HuH-7 (cell line): ENCODE data around the gene PDCD1LG2.
"Not testable (repeated sequence)": the region's sequence is repeated elsewhere in the genome, so short reads cannot be mapped to it uniquely, and the experiment has no call there.

Experiments
- DNase-seq: peaks from one replicate; pipeline ENCODE4 v3.0.0; 2011; ENCODE audit warnings: low spot score

The PDCD1LG2 gene

DNA sequence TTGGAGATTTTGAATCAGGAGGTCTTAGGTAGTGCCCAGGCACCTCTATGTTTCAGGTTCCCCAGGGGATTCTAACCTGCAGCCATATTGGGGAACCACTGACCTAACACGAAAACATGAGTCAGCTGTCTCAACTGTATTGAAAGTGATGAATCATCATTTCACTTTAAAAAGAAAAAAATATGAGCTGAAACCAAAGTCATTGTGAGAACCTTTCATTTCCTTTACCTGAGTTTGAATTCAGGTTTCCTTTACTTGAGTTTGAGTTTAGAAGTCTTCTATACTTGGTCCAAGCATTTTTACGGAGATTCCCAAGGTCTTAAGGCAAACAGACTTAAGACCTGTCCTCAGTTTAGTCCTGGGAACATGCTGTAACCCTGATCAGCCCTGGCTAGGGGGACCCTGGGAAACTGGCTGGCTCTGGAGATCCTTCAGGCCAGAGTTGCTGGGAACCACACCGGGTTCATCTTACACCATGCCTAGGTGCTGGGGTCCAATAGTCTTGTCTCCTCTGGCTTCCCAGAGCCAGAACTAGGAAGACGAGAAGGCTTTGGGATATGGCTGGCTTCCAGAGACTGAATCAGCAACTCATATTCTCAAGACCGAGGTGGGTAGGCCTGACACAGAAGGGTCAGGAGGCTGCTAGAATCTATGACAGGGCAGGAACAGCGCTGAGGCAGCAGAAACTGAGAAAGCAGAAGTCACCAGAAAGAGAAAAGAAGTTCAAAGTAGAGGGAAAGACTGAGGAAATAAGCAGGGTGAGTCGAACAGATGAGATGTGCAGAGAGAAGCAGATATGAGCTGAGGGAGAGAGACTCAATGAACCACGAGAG, 16.4 kb upstream of the PDCD1LG2 start:
- DNase-seq, result no peak

DNA sequence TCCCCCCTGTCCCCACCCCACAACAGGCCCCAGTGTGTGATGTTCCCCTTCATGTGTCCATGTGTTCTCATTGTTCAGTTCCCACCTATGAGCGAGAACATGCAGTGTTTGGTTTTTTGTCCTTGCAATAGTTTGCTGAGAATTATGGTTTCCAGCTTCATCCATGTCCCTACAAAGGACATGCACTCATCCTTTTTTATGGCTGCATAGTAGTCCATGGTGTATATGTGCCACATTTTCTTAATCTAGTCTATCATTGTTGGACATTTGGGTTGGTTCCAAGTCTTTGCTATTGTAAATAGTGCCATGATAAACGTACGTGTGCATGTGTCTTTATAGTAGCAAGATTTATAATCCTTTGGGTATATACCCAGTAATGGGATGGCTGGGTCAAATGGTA, 15.6 kb upstream of the PDCD1LG2 start:
- DNase-seq, result not testable (repeated sequence)

DNA sequence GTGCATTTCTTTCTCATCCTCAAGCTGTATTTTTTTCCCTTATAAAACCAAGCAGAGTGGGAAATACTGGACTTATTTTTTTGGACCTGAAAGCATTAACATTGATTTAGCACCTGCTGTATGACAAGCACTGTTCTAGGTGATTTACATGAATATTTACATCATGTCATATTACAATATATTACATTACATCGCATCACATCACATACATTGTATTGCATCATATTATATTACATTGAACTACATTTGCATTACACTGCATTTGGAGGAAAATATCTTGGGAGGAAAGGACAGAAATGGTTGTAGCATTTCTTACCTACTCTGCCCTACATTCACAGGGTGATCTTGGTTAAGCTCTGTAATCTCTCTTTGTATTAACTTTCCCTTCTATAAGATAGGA, 11.2 kb upstream of the PDCD1LG2 start:
- DNase-seq, result no peak

DNA sequence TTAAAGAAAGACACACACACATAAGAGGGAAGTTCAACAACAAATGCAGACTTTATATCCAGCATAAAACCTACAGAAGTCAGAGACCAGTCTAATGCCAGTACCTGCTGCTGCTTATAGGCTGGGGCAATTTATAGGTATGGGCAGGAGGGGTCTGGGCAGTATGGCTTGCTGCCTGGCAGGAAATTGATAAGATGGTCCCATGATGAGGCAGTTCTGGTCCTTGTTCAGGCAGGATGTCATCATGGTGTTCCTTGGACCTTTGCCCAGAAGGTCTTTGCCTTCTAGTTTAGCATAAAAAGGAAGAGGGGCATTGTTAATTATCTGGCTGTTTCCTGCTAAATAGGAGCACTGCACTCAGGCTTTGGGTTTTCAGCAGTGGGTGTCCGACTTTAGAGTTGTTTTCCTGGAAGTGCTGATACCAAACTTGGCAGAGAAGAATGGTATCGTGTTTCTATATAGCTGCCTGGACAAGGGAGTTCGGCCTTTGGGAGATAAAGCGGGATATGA, 10.4 kb upstream of the PDCD1LG2 start:
- DNase-seq, result no peak

DNA sequence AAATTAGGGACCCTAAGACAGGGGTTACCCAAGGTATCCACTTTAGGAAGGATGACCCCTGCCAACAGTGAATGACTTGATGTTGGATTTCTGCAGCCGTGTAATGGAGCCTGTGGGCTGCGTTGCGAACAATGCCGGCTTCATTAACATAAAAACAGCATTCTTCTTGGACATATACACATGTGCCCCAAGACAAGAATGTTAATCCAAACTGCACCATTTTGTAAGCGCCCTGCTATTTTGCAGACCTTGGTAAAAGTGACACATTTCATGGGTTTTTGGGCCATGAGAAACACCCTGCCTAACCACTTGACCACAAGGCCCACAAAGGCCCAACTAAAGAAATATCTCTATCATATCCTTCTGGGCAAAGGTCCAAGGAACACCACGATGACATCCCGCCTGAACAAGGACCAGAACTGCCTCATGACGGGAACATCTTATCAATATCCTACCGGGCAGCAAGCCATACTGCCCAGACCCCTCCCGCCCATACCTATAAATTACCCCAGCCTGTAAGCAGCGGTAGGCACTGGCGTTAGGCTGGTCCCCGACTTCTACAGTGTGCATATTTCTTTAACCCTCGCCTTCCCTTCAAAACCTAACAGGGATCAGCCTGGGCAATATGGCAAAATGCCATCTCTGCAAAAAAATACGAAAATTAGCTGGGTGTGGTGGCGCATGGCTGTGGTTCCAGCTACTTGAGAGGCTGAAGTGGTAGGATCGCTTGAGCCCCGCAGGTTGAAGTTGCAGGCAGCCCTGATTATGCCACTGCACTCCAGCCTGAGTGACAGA, 9.7 kb upstream of the PDCD1LG2 start:
- DNase-seq, result no peak

DNA sequence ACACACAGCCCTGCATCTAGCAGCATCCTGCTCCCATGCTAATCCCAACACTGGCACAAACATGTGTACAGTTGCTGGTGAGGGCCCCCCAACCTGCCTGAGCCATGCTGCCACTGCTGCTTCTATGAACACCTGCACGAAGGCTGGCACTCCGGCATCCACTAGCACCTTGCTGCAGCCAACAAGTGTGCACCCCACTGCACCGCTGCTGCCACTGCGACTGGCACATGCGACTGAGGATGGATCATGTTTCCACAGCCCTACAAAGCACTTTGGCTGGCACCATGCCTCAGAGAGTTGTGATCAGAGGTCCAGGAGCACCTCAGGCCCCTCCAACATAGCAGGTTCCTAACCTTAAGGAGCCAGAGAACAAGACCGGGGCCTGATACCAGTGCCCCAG, 7.8 kb upstream of the PDCD1LG2 start:
- no peak for DNase-seq

DNA sequence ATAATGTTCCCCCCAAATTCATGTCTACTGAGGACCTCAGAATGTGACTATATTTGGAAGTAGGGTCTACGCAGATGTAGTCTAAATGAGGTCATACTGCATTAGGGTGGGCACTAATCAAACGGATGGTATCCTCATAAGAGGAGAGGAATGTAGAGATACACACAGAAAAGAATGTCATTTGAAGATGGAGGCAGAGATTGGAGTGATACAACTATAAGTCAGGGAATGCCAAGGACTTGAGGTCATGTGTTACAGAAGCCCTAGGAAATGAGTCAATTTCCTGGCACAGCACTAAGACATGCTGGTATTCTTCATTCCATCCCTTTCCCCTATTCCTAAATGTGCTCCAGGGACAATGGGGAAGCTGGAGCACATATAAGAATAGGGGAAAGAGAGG, 758 bp upstream of the PDCD1LG2 start:
- DNase-seq, result no peak

DNA sequence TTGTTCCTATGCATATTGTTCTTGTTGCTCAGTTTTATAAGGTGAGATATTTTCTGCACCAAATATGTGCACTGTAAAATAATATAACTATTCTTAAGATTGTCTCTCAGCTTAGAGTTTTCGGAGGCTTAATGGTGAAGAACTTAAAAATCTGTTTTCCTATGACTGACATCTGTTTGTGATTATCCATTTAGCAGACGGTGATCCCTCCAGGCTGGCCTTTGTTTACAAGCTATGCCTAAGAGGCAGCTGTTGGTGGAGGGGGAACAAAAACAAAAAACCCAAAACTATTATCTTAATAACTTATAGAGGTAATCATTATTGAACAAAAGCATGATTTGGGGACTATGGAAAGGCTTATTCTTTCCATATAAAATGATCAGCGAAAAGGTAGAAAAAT, 658 bp downstream of the PDCD1LG2 start:
- DNase-seq, result no peak

DNA sequence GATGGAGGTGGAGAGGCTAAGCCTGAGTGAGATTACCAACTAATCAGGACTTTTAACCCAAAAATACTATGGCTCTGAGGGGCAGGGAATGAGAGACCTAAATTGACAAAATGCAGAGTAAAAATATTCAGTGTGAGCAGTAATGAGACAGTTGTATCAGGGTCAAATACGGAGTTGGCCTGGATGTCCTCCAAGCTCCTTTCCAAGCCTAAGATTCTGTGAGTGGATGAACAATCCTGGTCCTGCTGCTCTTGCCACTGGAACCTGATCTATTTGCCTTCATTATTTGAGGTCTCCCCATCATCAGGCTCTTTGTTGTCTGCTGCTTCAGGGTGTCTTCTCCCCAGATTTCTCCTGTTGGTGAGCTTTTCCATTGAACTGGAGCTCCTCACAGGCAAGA, 1.1 kb downstream of the PDCD1LG2 start:
- DNase-seq, result no peak

DNA sequence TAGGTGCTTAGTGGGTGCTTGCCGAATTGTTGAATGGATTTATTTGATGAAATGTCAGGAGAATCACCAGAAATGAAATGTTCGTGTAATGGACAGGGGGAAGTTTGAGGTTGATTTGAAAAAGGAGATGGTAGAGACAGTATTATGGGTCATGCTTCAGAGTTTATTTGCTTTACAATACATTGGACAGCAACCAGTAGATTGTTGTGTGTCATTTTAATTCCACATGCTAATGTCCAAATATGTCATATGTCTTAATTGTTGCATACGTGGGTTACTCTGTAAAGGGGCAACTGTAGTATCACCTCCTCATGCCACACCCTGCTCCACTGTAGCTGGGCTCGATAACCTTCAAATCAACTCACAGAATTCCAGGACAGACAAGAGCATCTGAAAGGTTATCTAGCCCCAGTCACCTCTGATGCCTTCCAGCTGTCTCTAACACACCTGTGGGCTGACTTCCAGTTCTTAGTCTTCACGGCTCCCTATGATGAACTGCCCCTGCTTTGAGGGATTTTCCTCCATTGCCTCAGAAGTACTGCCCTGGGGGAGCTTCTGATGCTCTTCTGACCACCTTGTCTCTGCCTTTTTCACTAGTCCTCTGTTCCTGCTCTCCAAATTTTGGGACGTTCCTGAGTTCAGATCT, 1.7 kb downstream of the PDCD1LG2 start:
- DNase-seq, result no peak

DNA sequence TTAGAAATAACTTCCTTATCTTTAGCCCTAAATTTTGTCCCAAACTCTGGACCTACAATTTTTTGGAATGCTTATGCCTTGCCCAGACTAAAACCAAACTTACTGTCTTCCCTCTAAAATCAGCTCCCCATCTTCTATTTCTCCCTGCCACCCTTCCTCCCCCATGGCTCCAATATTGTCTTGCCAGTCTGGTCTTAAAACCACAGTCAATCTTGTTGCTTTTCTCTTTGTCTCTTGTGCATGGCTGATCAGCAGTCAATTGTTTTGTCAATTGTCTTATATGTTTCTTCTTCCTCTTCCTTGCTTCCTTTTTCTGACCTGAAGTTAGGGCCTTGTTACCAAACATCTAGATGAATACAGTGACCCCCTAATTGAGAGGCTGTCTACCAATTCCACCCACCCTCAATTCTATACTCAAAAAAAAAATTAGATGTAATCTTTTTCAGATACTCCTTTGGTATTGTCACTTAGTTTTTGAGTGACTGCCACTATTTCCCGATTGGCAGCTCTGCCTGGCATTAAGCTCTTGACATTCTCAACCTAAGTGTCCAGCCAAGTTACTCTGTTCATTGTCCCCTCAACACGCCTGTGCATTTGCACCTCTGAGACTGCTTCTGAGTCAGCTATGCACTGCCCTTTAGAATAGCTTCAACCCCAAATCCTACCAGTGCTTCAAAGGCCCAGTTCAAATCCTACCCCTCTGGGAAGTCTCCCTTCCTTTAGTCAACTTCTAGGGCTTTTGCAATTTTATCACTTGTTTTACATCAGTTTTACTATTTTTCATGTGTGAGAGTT, 2.5 kb downstream of the PDCD1LG2 start:
- no peak for DNase-seq

DNA sequence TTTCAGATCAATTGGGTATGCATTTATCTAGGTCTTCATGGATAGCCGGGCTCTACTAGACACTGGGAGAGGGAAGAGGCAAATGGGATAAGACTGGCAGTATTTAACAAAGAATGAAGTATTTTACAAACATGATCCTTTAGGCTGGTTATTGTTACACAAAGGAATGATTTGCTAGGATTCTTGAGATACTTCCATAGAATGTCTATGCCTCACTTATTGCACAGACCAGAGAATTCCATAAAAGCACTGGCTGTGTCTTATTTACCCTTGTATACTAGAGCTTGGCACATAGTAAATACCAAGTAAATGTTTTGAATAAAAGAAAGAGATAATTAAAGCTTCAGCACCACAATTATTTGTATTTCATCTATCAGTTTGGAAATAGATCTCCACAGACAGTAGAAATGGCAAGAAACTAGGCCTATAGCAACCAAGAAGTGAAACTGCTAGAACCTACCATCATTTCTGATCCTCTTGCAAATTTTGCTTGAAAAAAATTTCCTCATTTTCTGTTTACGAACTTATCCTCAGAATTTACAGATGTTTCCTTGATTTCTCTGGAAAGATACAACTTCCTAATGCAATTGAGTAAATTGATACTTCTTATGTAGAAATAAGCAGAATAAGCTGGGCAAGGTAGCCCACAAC, 3.8 kb downstream of the PDCD1LG2 start:
- no peak for DNase-seq

DNA sequence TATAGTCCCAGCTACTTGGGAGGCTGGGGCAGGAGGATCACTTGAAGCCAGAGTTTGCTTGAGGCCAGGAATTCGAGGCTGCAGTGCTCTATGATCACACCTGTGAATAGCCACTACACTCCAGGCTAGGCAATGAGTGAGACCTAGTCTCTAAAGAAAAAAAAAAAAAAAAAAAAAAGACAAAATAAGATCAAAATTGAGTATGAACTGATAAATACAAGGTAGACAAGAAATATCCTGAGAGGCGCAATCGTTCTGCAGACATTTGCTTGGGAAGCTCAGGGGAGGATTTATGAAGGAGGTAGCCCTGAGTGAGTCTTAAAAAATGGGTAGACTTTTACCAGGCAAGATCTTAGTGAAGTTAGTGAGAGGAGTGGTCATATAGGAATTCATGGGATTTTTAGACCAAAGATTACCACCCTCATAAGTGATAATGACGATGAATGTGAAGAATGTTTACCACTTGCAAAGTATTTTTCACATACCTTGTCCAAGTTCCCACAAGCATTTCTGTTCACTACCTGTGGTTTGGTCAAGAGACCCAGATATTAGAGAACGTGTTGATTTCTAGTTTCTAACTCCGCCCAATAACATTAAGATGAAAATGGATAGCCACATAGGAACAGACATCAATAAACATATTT, 4.4 kb downstream of the PDCD1LG2 start:
- DNase-seq, result no peak

DNA sequence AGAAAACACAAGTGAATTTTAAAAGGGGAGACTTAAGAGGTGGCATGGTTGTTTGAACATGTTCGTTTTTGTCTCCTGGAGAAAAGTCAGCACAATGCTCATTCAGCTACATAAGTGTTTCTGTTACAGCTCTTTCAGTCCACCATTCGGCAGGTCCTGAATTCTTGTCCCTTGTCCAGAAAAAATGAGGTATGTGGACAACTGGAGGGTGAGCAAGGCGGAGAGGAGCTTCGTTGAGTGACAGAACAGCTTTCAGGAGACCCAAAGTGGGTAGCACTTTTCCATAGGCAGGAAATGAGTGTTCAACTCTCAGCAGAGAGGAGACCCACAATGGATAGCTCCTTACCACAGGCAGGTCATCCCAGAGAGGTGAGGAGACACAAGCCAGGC, 4.9 kb downstream of the PDCD1LG2 start:
- DNase-seq, result no peak

DNA sequence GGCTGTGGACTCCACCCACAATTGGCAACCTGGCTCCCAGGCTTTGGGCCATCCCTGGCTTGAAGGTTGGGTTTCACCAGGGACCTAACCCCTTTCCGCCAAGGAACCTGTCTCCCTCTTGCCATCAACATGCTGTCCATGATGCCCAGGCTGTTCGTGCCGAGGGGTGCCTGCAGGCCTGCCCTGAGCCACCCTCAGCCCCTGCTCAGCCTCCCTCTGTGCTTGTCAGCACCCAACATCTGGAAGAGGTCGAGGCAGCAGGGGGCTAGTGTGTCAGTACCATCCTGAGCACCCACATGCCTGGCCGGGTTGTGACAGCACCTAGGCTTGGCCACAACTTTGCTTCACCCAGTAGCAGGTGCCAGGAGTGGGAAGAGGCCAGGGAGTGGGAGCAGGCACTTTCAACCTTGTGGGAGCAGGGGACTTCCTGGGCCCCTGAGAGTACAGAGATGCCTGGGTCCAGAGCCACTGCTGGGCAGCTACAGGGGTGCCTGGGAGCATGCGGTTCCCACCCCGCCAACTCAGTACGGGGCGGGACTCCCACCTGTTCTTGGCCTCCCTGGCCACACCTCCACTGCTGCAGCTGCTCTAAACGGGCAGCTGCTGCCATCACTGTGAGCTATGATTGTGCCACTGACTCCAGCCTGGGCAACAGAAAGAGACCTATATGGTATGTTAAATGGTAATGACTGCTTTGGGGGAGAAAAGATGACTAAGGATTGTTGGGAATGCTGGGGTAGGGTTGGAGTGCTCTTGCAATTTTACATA, 6.3 kb downstream of the PDCD1LG2 start:
- DNase-seq, result no peak

DNA sequence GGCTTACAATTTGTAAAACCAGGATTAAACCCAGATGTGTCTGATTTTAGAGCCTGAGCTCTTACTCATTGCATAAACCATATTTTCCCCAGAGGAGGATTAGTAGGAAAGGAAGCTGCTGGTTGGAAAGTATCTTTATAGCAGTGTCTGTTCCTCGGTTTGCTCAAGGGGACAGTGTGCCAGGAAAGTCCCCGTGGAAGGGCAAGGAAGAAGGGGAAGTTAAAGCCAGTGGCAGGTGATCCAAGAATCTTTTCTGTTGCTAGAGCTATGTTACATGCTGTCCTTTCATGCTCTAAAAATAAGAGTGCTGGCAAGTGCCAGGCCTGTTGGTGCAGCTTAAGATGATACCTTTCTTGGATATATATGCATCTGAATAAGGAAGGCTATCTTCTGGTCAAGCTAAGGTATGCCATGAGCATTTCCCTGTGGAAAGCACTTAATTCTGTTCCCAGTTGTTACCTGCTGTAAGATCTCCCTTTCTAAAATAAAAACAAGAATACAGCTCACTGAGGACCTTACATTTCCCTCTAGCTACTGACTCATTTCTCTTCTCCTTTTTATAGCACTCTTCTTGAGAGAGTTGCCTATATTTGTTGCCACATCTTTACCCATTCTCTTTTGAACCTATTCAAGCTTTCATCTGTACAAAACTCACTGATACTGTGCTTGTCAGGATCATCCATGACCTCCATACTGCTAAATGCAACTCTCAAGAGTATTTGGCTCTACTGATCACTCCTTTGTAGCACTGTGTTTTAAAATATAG, 8.0 kb downstream of the PDCD1LG2 start:
- DNase-seq, result no peak

DNA sequence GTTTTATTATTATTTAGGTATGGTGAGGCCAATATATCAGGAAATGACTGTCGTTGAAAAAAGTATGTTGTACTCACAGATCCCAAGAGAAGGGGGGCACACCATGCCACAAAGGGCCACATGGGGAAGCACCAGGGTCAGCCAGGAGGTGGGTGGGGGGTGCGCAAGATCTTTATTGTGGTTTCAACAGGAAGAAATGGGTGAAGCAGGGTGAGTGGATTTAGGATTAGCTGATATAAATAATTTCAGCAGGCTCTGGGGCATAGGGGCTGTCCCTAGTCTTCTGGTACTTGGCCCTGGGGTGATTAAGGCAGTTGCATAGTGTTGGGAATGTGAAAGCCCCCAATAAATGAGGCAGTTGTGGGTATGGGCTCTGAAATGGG, 8.6 kb downstream of the PDCD1LG2 start:
- no peak for DNase-seq

DNA sequence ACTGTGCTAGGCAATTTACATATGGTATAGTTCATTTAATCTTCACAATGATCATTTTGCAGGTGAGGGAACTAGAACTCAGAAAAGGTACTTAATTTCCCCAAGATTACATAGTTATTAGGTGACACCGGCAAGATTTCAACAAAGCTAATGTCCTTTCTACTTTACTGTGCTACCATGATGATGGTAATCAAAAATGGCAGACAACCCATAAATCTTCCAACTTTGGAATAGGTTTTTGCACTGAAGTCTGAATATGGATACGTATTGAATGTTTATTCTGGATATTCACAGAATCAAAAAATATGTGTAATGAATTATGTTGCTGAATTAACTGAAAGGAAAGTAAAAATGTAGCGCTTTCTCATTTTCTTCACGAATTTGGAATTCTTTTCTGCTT, 13.8 kb downstream of the PDCD1LG2 start:
- DNase-seq, result no peak

DNA sequence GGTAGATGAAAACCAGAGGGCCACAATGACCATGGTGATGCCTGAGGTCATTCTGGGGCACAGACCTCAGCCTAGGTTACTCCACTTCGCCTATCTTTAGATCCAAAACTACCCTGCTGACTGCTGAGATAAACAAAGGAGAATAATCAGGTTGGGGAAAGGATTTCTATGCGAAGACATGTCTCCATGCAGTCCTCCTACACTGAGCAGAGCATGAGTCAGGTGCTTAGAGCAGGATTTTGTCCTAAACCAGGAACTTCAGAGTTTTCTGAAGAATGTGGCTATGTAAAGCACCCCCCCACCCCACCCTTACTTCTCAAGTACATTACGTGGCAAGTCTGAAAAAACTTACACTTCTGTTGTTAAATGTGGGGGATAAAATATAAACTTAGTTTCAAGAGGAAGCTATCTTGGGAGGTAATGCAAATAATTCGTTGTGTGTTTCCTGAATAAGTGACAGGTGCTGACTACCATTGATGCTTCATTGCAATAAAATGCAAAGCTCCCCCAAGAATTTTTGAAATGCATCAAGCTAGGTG, 19.4 kb downstream of the PDCD1LG2 start:
- no peak for DNase-seq
